GM19193 (cell line): ENCODE results near the gene HLA-DMA.

Experiments
- POLR2A ChIP-seq: IDR thresholded peaks from 4 replicates; pipeline ENCODE4 v1.6.1; 2011; ENCODE audit not compliant: insufficient read depth, insufficient read length; ENCODE audit errors: extremely low read depth

Gene HLA-DMA

GRCh38 chr6:32949113-32949512 is 3.8 kb downstream of the HLA-DMA start:
- no peak for TF ChIP-seq POLR2A

DNA sequence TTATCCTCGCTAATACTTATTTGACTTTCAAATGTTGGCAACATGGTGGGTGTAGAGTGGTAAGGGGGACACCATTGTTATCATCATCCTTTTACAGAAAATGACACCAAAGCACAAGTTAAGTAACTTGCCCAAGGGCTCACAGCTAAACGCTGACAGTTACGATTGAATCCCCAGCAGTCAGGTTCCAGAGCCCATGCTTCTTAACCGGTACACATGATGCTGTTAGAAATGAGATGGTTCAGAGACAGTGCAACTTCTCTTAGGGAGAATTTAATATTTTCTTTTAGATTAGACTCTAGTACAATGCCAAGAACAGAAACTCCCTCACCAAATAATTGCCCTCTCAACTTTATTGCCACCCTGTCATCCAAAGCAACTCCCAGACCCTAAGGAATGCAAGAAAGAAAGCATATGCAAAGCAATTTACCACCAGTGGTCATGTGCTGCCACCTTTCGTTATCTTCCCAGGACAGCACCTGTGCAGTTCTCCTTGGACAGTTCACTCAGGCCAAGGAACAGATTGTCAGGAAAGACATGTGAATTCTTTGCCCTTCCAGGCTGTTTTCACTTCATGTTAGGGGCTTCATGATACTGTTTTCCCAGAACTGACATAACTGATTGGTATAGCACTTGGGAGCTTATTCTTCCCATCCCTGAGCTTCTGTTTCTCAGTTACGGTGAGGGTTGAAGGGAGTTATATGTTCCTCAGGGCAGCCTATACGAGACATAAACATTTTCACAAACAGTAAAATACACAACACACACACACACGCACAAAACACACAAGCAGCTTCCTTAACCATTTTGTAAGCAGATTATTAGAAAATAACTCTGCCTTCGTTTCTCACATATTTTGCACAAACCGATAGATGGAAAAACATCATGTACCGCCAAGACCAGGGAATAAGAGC is 5.1 kb downstream of the HLA-DMA start:
- peak; percentile 30 for TF ChIP-seq POLR2A

DNA sequence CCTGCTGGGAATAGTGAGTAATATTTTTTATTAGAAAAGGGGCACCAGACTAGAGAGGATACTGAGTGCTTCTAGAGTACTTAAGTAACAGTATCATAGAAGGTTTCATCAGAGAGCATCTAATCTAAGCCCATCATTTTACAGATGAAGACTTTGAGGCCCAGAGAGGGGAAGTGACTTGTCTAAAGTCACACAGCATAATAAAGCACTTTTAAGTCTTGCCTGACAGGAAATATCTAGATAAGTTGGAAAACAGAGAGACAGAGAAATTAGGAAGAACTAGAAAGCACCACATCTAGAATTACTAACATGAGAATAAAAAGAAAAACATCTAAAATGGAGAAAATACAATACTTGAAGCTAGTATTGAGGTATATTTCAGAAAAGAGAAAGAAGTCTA is 6.0 kb downstream of the HLA-DMA start:
- TF ChIP-seq POLR2A, result no peak

DNA sequence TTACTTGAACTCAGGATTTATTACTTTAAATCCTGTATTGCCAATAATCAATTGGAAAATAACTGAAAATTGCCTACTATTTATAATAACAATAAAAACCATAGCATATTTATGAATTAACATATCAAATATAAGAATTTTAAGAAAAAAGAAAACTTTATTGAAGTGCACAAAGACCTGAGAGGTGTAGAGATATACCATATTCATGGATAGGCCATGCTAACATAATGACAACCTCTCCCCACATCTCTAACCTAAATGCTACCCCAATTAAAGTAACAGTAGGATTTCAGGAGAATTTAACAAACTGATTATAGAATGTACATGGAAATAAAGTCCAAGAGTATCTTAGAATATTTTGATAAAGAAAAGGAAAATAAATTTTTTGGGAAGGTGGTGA is 6.9 kb downstream of the HLA-DMA start:
- TF ChIP-seq POLR2A, result no peak

DNA sequence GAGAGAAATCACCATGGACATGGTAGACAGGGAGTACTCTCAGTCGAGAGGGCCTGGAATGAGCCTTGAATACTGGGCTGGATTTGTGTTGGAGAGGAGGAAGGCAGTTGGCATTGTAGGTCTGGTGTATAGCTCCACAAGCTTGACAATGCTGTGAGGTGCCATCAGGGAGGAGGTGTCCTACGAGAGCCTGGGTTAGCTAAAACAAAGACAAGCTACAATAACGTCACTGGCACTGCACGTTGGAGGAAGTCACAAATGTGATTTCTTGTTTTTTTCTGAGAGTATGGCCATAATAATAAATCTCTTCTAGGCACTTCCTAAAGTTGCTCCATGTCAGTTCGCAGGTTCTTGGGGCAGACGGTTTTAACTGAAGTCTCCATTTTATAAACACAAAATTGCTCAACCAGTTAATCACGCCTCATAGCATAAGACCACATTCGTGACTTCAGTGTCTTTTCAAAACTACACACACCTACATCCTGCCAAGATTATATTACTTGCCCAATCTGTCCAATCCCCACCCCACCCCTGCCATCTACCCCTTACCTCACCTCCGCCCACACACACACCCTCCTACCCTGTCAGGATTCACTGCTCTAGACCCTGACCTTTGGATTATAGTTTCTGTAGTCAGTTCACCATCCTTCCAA is 7.7 kb downstream of the HLA-DMA start:
- TF ChIP-seq POLR2A, result peak; percentile 29

GRCh38 chr6:32943864-32944649 is 8.8 kb downstream of the HLA-DMA start:
- TF ChIP-seq POLR2A, result peak; percentile 81

GRCh38 chr6:32941214-32941768 is 11.6 kb downstream of the HLA-DMA start:
- TF ChIP-seq POLR2A, result no peak

- TF ChIP-seq POLR2A, result peak; percentile 81
Observed at GRCh38 chr6:32940656-32941213, 12.2 kb downstream of the HLA-DMA start, which contains the start of gene HLA-DMB. TSS of gene HLA-DMB (minus strand) at chr6:32941028. CDS start at chr6:32940807, 221 bp downstream.

DNA sequence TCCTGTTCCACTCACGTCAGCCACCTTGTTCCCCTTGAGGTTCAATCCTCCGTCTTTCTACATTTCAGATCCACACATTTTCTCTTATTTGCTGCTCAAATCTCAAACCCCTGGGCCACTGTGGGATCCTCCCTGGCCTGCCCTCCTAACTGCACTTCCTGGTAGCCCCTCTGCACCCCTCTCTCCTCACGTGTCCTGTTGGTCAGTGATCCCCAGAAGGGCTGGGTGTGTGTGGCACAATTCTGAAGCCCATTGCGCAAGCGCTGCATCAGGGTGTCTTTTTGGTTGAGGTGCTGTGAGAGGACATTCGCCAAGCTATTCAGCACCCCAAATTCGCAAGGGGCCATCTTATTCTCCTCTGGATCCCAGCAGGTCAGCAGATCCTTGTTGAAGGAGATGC is 14.4 kb downstream of the HLA-DMA start:
- TF ChIP-seq POLR2A, result no peak

GRCh38 chr6:32937230-32937633 is 15.7 kb downstream of the HLA-DMA start:
- TF ChIP-seq POLR2A, result no peak

GRCh38 chr6:32936239-32937152 is 16.4 kb downstream of the HLA-DMA start:
- no peak for TF ChIP-seq POLR2A

DNA sequence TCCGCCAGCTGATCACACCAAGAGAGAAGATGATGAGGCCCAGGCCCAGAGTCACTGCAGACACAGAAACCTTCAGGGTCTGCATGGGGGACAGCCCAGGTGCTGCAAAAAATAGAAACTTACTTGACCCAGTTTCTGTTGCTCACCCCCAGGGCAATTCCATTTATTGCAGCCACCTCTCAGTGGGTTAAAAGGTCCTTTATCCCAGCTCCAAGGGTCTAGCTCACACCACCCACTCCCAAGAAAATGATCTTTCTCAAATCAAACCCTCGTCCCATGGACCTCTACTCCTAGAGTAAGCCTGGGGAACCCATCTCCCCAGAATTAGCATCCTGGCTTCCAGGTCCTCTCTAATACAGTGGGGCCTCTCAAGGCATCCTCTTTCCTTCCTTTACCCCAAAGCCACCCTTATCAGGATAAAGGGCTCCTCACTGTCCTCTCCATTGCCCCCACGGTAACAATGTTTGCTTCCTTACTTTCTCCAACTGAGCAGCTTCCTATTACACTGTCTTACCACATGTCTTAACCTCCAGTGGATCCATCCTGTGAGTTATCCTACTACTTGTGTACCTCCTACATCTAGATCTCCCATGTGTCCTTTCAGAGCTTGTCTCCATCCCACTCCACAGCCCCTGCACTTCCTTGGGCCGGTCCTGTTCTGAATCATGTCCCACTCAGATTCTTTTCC is 17.2 kb downstream of the HLA-DMA start:
- TF ChIP-seq POLR2A, result no peak

- no peak for TF ChIP-seq POLR2A
Observed at GRCh38 chr6:32933661-32934085, 19.2 kb downstream of the HLA-DMA start.
